ENCODE measurements around the gene SUCLA2.

GRCh38 chr13:47893527-47893926 lies 107.5 kb downstream of the SUCLA2 start:
- TF ChIP-seq SMC3 (conservative IDR thresholded peaks at IDR 0.05; ENCODE audit: poor library complexity), result no peak
- TF ChIP-seq MXI1 (conservative IDR thresholded peaks at IDR 0.05; ENCODE audit: poor library complexity, severe bottlenecking), result no peak
- no peak for TF ChIP-seq CTCF (IDR thresholded peaks at IDR 0.05; ENCODE audit: poor library complexity, severe bottlenecking)
- TF ChIP-seq, protein P1, sequence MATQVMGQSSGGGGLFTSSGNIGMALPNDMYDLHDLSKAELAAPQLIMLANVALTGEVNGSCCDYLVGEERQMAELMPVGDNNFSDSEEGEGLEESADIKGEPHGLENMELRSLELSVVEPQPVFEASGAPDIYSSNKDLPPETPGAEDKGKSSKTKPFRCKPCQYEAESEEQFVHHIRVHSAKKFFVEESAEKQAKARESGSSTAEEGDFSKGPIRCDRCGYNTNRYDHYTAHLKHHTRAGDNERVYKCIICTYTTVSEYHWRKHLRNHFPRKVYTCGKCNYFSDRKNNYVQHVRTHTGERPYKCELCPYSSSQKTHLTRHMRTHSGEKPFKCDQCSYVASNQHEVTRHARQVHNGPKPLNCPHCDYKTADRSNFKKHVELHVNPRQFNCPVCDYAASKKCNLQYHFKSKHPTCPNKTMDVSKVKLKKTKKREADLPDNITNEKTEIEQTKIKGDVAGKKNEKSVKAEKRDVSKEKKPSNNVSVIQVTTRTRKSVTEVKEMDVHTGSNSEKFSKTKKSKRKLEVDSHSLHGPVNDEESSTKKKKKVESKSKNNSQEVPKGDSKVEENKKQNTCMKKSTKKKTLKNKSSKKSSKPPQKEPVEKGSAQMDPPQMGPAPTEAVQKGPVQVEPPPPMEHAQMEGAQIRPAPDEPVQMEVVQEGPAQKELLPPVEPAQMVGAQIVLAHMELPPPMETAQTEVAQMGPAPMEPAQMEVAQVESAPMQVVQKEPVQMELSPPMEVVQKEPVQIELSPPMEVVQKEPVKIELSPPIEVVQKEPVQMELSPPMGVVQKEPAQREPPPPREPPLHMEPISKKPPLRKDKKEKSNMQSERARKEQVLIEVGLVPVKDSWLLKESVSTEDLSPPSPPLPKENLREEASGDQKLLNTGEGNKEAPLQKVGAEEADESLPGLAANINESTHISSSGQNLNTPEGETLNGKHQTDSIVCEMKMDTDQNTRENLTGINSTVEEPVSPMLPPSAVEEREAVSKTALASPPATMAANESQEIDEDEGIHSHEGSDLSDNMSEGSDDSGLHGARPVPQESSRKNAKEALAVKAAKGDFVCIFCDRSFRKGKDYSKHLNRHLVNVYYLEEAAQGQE (IDR thresholded peaks at IDR 0.05; ENCODE audit: borderline replicate concordance), result no peak
- no peak for TF ChIP-seq POLR2AphosphoS5 (IDR thresholded peaks at IDR 0.05)
- no peak for TF ChIP-seq TAF1 (IDR thresholded peaks at IDR 0.05; ENCODE audit: low read depth)
- no peak for TF ChIP-seq RAD21 (conservative IDR thresholded peaks at IDR 0.05)
- TF ChIP-seq EZH2 (IDR thresholded peaks at IDR 0.05; ENCODE audit: borderline replicate concordance, insufficient read depth, low read length, poor library complexity, severe bottlenecking), result no peak
- TF ChIP-seq EP300 (conservative IDR thresholded peaks at IDR 0.05; ENCODE audit: poor library complexity, severe bottlenecking), result no peak
